Liver (tissue), 3 donors: ENCODE measurements around the gene SLC25A26.

Source experiments
- ATF3 ChIP-seq: IDR thresholded peaks from 2 replicates; pipeline ENCODE4 v1.6.1; 2016; ENCODE audit warnings: antibody characterized with exemption
- EGR1 ChIP-seq, 2 donors: IDR thresholded peaks; 2 replicates each; pipeline ENCODE4 v1.6.1; 2016 to 2018; ENCODE audit warnings: antibody characterized with exemption in 2 of 2, low read depth in 2 of 2
- FOXA1 ChIP-seq: IDR thresholded peaks from 2 replicates; pipeline ENCODE4 v1.6.1; 2016; ENCODE audit warnings: antibody characterized with exemption
- FOXA2 ChIP-seq: IDR thresholded peaks from 2 replicates; pipeline ENCODE4 v1.6.1; 2016; ENCODE audit warnings: antibody characterized with exemption
- GABPA ChIP-seq, 2 donors: IDR thresholded peaks in 1 of 2; conservative IDR thresholded peaks in 1 of 2; 2 replicates each; pipeline ENCODE4 v1.6.1; 2016; ENCODE audit warnings: antibody characterized with exemption in 2 of 2, mild to moderate bottlenecking in 1 of 2, moderate library complexity in 1 of 2
- HNF4A ChIP-seq, 2 donors: conservative IDR thresholded peaks; 2 replicates each; pipeline ENCODE4 v1.6.1; 2016; ENCODE audit warnings: antibody characterized with exemption in 2 of 2, mild to moderate bottlenecking in 2 of 2
- JUND ChIP-seq, 2 donors: IDR thresholded peaks; 2 replicates each; pipeline ENCODE4 v1.6.1; 2016; ENCODE audit warnings: antibody characterized with exemption in 2 of 2
- RAD21 ChIP-seq, 2 donors: IDR thresholded peaks; 2 replicates each; pipeline ENCODE4 v1.6.1; 2016; ENCODE audit warnings: antibody characterized with exemption in 2 of 2, mild to moderate bottlenecking in 2 of 2
- REST ChIP-seq: IDR thresholded peaks from 2 replicates; pipeline ENCODE4 v1.6.1; 2016; ENCODE audit warnings: antibody characterized with exemption, mild to moderate bottlenecking
- SP1 ChIP-seq: IDR thresholded peaks from 2 replicates; pipeline ENCODE4 v1.6.1; 2018; ENCODE audit warnings: antibody characterized with exemption, mild to moderate bottlenecking
- TAF1 ChIP-seq: conservative IDR thresholded peaks from 2 replicates; pipeline ENCODE4 v1.6.1; 2016; ENCODE audit warnings: antibody characterized with exemption, mild to moderate bottlenecking
- YY1 ChIP-seq: IDR thresholded peaks from 2 replicates; pipeline ENCODE4 v1.6.1; 2016; ENCODE audit warnings: antibody characterized with exemption, mild to moderate bottlenecking
- TF ChIP-seq, protein P1 (sequence below): fragments of 150-350 bp; IDR thresholded peaks from 2 replicates; pipeline ENCODE4 v1.5.1; 2017; ENCODE audit warnings: improper control_type of control experiment, low read depth, low read length; ENCODE audit not compliant: missing input control
- TF ChIP-seq, protein P2 (sequence below): IDR thresholded peaks from 2 replicates; pipeline ENCODE4 v1.6.1; 2016; ENCODE audit warnings: antibody characterized with exemption
- donor health status: healthy.
- donor health status: healthy.

- TF ChIP-seq, protein P1, sequence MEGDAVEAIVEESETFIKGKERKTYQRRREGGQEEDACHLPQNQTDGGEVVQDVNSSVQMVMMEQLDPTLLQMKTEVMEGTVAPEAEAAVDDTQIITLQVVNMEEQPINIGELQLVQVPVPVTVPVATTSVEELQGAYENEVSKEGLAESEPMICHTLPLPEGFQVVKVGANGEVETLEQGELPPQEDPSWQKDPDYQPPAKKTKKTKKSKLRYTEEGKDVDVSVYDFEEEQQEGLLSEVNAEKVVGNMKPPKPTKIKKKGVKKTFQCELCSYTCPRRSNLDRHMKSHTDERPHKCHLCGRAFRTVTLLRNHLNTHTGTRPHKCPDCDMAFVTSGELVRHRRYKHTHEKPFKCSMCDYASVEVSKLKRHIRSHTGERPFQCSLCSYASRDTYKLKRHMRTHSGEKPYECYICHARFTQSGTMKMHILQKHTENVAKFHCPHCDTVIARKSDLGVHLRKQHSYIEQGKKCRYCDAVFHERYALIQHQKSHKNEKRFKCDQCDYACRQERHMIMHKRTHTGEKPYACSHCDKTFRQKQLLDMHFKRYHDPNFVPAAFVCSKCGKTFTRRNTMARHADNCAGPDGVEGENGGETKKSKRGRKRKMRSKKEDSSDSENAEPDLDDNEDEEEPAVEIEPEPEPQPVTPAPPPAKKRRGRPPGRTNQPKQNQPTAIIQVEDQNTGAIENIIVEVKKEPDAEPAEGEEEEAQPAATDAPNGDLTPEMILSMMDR: no peak
- TF ChIP-seq ATF3 (no peak), HNF4A (conservative IDR thresholded peaks at IDR 0.05) (no peak), EGR1 (IDR thresholded peaks at IDR 0.05; ENCODE audit: low read depth in 2 of 2) (no peak), FOXA2 (no peak), JUND (IDR thresholded peaks at IDR 0.05) (no peak), SP1 (no peak), YY1 (no peak), FOXA1 (no peak), RAD21 (IDR thresholded peaks at IDR 0.05) (no peak), GABPA (IDR thresholded peaks at IDR 0.05 in 1 of 2, conservative IDR thresholded peaks at IDR 0.05 in 1 of 2) (no peak), REST (no peak), TAF1 (no peak)
- TF ChIP-seq, protein P2, sequence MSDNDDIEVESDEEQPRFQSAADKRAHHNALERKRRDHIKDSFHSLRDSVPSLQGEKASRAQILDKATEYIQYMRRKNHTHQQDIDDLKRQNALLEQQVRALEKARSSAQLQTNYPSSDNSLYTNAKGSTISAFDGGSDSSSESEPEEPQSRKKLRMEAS: no peak
Measured at GRCh38 chr3:66236281-66236680, 15.5 kb downstream of the SLC25A26 start.
